ENCODE measurements around the gene REPIN1. TPM values are rescaled to one million over a fixed set of nuclear protein-coding genes. Genes with fewer than 3 reads are reported as not detected.

REPIN1 gene
- total RNA-seq, 1 donor from 2014 or later = 145 TPM

DNA sequence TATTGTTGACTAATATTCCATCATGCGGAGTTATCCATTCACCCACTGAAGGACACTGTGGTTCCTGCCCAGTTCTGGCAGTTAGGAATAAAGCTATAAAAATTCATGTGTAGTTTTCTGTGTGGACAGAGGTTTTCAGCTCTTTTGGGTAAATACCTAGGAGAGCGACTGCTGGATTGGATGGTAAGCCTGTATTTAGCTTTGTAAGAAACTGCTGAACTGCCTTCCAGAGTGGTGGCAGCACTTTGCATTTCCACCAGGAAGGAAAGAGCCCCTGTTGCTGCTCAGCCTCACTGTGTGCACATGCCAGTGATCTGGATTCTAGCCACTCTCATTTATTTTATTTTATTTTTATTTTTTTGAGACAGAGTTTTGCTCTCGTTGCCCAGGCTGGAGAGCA is 24.7 kb downstream of the REPIN1 start:
- no peak for DNase-seq (ENCODE audit: low spot score)

DNA sequence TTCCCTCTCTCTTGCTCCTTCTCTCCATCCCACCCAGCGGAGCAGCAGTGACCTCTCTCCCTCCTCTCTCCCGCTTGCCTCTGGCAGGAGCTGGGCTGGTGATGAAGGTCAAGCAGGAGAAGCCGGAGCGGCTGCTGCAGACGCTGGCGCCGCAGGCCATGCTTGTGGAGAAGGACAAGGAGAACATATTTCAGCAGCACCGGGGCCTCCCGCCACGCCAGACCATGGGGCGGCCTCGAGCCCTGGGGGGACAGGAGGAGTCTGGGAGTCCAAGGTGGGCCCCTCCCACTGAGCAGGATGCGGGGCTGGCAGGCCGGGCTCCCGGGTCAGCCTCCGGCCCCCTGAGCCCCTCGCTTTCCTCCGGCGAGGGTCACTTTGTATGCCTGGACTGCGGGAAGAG is 27.8 kb downstream of the REPIN1 start:
- no peak for DNase-seq (ENCODE audit: low spot score)

DNA sequence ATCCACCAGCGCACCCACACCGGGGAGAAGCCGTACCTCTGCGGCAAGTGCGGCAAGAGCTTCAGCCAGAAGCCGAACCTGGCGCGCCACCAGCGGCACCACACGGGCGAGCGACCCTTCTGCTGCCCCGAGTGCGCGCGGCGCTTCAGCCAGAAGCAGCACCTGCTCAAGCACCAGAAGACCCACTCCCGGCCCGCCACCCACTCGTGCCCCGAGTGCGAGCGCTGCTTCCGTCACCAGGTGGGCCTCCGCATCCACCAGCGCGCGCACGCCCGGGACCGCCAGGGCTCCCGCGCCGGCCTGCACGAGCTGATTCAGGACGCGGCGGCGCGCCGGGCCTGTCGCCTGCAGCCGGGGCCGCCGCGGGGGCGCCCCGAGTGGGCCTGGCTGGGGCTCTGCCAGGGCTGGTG is 28.2 kb downstream of the REPIN1 start:
- no peak for DNase-seq (ENCODE audit: low spot score)

DNA sequence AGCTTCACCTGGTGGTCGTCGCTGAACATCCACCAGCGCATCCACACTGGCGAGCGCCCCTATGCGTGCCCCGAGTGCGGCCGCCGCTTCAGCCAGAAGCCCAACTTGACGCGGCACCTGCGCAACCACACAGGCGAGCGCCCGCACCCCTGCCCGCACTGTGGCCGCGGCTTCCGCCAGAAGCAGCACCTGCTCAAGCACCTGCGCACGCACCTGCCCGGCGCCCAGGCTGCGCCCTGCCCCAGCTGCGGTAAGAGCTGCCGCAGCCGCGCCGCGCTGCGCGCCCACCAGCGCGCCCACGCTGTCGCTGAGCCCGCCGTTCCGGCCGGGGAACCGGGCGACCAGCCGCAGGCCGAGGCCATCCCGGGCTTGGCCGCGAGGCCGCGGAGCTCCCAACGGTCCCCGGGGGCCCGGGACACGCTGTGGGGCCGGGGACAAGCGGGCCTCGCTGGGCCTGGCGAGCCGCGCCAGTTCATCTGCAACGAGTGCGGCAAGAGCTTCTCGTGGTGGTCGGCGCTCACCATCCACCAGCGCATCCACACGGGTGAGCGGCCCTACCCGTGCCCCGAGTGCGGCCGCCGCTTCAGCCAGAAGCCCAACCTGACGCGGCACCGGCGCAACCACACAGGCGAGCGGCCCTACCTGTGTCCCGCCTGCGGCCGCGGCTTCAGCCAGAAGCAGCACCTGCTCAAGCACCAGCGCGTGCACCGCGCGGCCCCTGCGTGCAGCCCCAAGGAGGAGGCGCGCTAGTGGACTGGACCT is 28.9 kb downstream of the REPIN1 start:
- no peak for DNase-seq (ENCODE audit: low spot score)

DNA sequence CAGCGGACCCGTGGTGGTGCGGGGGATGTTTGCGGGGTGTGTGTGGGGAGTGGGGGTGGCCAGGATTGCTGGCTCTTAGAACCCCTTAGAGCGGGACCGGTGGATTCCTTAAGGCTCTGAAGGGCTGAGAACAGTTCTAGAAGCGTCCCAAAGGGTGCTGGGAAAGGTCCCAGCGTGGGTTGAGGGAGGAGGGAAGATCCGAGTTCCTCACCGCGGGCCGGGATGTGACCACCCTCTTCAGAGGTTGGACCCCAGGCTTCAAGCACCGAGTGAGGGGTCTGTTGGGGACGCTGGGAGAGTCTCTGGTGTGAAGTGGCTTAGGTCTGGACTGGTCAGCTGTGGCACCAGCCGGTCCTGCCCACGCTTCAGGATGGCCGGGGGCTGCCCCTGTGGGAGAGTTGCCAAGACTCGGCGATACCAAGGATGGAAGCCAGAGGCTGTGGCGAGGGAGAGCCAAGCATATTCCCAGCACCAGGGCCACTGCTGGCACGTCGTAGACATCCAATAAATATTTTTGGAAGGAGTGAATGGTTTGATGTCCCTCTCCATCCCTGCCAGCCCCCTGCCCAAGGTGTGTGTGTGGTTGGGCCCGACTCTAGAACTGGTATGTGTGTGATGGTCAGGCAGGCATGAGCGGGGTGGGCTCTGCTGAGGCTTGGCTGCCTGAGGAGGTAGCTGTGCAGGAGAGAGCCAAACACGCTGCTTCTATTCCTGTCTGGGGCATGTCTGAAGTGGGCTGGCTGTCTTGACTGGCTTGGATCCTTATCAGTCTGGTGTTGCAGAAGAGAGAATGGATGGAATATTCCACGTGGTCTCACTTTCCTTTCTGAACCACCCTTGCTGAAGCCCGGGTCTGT is 29.7 kb downstream of the REPIN1 start:
- no peak for DNase-seq (ENCODE audit: low spot score)

DNA sequence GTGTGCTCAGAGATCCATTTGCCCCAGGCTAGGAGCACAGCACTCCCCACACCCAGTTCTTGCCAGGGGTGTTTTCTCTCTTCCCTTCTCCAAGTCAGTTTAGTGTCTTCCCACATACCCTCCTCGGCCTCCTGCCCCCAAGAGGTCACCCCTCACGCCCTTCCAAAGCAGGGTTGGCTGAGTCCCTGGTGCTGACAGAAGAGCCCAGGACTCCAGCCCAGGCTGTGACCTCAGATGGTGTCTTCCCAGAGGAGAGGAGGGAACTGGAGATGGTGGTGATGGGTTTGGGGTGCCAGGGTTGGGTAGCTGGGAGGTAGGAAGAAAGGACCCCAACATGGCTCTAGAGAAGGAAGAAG is 30.3 kb downstream of the REPIN1 start:
- no peak for DNase-seq (ENCODE audit: low spot score)

DNA sequence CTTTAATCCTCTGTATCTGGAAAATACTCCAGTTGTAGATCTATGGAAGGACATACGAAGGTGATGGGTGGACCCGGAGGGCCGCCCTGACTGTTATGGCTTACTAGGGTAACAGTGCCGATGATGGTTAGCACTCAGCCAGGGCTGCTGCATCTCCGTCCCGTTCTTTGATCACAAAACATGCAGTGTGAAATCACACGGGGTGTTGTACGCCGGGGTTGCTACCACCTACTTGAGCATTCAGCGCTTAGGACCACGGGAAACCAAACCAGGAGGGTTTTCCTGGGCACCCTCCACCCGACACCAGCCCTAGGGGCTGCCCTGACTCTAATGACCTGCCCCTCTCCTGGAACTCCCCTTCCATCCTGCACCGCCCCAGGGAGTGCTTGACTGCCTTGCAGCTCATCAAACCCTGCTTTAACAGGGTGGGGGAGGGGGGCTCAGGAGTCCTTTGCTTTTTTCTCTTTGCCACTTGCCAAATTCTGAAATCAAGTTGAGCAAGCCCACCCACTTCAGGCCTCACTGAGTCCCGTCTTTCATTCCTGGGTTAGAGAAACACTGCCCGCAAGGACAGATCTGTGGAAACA is 30.9 kb downstream of the REPIN1 start:
- no peak for DNase-seq (ENCODE audit: low spot score)

DNA sequence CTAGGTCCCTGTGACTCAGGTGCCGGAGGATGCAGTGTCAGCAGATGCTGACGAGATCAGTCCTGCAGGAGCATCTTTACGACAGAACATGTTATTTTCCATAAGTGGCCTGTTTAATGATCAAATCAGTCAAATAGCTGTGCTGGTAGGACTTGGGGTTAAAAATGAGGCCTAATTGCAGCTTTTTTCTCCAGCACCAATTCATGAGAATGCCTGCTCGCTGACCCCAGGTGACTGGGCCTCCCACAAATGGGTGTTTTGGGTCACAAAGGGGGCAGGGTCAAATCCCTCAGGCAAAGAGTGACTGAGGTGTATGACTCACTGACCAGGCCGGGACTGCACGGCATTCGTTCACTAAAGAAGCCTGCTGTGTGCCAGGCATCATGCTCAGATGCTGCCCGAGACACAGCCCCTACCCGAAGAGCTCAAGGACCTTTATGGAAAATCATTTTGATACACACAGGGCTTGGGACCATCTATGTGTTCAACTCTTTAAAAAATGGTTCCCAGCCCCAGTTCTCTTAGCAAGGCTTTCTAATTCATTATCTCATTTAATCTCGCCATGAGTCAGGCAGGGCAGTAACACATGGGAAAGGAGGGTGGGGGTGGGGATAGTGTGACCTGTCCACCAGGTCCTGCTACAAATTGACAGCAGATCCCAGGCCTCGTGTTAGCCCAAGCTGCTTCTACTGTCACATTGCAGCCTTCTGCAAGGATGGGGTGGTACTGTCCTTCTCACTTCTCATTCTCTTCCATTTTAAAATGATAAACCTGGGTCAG is 31.6 kb downstream of the REPIN1 start:
- no peak for DNase-seq (ENCODE audit: low spot score)

DNA sequence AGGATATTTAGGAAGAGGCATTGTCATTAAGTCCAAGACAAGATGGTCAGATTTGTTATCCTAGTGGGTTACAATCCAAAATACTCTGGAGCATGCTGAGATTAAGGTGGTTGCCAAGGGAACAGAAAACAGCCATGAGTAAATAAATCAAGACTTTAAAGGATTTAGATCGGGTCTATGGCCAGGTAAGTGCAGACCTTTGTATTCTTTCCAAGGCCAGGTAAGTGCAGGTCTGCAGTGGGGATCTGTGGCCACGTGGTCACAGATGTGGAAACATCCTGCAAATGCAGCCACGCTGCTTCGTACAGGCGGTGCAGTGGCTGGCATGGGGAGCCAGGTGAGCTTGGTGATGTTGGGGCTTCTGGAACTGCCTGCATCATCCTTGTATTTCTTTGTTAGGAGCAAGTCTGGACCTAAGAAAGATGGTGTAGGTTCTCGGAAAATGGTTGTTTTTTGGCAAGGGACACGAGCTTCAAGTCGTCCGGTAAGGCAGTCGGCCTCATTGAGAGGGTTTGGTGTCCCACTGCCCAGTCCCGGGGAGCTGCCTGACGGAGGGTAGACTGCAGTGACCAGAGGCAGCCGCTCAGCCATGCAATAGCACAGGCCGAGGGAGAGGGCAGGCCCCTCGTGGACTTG is 32.3 kb downstream of the REPIN1 start:
- DNase-seq (ENCODE audit: low spot score) = no peak

DNA sequence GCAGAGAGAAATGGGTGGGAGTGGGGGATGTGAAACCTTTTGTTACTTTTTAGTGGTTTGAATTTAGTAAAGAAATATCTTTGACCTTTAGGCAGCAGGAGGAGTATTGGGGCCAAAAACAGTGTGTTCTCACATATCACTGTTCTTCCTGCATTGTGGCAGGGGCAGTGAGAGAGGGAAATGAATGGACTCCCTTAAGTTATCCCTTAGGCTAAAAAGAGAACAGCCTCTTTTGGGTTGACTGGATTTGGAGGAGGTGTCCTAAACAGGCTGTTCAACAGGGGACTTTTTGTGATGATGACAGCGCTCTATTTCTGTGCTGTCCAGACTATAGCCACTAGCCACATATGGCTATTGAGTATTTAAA is 32.8 kb downstream of the REPIN1 start:
- no peak for DNase-seq (ENCODE audit: low spot score)

DNA sequence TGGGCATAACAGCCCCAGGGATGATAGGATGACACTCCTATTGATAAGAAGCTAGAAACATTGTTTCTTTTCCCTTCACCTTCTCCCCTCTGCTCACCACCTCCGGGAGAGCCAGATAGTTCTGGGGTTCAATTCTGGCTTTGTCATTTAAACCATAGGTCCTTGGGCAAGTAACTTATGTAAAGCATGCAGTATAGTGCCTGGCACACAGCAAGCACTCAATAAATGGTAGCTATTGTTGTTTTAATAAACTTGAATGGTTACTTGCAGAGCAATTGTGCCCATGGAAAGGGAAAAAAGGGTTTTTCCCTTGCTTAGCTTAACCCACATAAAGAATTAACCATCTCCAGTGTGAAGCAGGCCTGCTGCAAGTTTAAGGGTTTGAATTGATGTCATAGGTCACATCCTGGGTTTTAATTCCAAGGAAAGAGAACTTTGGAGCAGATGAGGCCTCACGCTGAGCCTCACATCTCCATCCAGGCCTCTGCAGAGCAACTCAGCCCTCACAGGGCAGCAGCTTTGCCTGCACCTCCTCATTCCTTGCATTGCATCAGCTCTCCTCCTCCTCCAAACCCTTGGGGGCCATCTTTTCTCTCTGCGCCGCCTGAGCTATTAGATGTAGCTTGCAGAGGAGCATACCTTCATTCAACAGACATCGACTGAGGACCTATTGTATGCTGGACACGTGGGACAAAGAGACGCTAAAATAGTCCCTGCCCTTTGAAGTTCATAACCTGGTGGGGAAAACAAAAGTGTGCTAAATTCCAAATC is 33.4 kb downstream of the REPIN1 start:
- DNase-seq (ENCODE audit: low spot score) = no peak

DNA sequence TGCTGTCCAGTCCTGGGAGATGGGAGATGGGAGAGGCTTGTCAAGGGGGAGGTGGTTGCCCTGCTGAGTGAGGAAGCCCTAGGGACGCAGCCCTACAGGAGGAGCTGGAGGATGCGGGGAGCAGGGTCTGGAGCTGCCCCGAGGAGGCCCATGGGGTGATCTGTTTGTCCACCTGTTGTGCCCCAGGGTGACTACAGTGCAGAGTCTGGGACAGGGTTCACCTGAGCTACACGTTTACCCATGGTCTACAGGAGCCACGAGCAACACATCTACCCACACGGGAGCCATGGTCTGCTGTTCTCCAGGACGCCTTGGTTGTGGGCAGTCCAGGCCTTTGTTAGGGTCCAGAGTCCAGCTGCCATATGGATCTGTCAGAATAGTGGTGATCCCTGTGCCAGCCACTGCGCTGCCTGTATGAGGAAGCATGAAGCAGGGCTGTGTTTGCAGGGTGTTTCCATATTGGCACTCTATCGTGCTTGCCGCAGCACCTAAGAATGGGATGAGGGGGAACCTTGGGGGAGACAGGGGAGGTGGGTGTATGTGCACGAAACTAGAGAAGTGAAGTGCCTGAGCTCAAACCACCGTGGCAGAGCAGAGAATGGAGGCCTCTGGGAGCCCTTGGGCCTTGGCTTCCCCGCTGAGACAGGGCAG is 34.2 kb downstream of the REPIN1 start:
- DNase-seq (ENCODE audit: low spot score) = peak; percentile 74

DNA sequence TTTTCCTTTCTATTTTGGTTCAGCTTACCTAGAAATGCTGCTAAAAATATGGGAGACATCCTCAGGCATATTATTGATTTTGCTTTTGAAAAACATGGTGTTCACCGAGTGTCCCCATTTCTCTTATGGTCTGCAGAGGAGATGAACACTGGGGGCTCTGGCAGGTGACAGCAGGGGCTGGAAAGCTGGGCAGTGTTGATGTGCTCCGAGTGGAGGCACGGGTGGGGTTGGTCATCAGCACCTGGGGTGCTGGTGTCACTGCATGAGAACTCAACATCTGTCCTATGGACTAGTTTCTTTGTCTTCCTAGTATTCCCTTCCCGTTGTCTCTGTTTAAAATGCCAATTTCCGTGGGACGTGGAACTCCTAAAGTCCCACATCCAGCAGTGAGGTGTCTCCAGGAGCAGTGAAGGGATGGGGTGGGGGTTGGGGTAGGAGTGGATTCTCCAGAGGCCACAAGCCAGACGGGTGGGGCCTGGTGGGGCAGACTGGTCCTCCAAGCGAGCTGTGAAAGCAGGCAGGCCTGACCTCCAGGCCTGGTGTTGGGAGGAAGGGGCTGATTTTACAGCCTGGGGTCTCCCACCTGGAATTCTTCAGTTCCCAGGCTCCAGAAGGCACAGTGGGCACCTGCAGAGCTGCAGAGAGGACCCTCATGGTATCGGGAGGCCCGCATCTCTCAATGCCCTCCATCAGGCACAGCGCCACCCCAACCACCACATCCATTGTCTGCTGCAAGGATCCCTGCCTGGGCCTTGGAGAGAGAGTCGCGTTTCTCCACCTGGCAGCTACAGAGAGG is 35.0 kb downstream of the REPIN1 start:
- no peak for DNase-seq (ENCODE audit: low spot score)

DNA sequence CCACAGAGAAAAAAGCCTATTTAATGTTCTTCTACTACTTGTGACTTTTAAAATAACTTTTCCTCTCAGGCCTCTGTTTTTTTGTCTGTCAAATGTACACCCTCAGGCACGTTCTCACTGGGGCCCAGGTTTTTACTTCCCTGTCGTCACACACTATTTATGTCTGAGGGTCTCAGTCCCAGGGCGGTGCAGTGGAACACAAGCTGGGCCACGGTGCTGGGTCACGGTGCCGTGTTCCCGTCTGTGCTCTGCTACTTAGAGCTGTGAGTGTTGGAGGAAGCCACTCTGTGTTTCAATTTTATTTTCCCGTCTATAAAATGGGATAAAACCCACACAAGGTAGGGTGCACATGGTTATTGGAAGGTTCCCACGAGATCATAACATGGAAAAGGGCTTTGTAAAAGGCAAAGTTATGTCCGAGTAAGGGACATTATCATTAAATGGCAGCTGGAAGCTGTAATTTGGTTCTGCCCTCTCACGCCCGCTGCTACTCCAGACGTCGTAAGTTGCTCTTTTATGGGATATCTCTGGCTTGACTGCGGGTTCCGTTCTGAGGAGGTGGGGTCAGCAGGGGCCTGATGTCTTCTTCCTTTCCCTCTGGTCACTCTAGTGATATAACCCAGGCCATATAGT is 35.7 kb downstream of the REPIN1 start:
- no peak for DNase-seq (ENCODE audit: low spot score)

DNA sequence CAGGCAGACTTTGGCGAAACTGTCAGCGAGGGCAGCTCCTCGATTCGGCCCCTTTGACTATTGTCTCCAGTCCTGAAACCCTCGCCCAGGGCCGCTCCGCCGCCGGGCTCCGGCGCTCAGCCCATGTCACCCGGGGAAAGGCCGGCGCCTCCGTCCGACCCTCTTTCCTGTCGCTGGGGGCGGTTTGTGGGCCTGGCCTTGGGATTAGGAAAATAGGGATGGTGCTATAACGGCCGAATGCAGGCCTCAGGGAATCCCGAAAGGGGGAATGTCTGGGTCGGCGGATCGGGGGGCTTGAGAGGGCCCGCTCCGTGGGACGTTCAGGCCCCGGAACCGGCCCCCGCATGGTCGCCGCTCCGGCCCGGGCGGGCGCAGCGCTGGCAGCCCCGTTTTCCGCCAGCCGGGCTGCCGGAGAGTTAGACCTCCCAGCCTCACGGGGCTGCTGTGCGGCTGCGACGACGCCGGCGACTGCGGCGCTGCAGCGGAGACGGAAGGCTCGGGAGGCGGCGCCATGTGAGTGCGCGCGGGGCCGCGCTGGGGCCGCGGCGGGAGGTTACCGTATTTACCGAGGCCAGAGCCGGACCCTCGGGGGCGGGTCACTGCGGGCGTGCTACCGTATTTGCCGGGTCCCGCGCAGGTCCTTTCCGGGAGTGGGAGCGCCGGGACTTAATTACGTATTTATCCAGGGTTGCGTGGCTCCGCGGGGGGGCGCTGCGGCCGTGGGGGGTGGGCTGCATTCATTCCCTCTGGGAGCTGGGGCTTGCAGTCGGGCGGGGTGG is 36.4 kb downstream of the REPIN1 start:
- DNase-seq (ENCODE audit: low spot score) = peak; percentile 89

DNA sequence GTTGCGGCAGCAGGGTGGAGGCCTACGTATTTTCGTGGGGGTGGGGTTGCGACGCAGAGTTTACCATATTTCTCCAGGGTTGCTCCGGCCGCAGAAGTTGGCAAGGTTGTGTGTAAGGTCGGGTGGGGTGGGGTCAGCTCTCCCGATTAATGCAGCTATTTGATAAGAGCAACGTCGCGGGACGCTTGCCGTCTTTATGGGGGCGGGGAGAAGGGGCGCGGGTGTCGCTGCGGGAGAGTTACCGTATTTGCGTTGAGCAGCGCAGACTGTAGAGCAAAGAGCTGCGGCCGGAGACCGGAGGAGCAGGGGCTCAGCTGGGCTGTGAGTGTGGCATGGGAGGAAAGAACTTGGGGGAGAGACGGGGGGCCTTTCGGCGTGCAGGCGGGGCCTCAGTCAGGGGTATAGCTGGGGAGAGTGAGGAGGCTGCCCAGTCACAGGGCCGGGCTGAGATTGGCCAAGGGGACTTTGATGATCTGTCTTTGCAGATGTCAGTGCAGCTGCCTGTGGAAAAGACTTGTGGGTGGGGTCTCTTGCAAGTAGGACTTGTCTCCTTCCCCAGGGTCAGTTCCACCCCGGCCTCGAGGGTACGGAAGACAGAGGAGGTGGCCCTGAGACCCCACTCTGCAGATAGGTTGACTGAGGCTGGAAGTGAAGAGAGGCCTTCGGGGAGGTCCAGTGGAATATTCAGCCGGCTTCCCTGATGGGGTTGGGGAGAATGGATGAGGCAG is 37.1 kb downstream of the REPIN1 start:
- DNase-seq (ENCODE audit: low spot score) = no peak

DNA sequence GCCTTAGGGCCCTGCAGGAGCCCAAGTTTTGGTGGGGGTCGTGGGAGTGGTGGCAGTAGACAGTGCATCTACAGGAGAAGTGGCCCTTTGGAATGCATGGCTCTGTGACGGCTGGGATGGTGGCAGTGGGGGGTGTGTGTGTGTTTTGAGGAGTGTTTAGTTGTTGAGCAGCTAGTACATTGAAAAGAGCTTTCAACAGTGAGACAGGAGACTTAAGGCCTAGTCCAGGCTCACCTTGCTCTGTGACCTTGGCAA is 37.6 kb downstream of the REPIN1 start:
- no peak for DNase-seq (ENCODE audit: low spot score)

Data from mucosa of gallbladder (tissue), 1 donor.